Epithelial cell of esophagus (primary cell): ENCODE results near the gene ITLN1.

ENCODE experiments used
- DNase-seq: peaks from one replicate; pipeline ENCODE4 v3.0.0; 2010; ENCODE audit warnings: low read depth
- H3K4me3 ChIP-seq: 2 replicates; pipeline ENCODE4 v1.5.1; 2011; ENCODE audit warnings: mild to moderate bottlenecking, low read length, control low read depth
- TF ChIP-seq, protein P1 (sequence below): IDR thresholded peaks from 2 replicates; pipeline ENCODE4 v1.5.1; 2011; ENCODE audit warnings: low read depth, mild to moderate bottlenecking, low read length, control low read depth, inconsistent platforms; ENCODE audit not compliant: insufficient read depth; ENCODE audit errors: missing control alignments

ITLN1 gene

DNA sequence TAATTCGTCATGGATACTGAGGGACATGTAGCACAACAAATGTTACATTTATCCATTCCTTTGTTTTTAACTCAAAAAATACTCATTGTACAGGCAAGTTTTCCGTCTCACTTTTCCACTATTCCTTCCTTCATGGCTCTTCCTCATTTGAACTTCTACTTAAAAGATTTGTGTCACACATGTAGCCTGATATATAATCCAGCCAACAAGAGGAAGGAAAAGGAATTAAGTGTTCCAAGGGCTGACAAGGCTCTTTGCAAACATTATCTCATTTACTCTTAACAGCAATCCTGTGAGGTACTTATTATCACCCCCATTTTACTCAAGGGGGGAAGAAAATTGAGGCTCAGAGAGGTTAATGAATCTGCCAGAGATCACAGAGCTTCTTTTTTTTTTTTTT, 45.2 kb downstream of the ITLN1 start:
- no peak for DNase-seq
- TF ChIP-seq, protein P1, sequence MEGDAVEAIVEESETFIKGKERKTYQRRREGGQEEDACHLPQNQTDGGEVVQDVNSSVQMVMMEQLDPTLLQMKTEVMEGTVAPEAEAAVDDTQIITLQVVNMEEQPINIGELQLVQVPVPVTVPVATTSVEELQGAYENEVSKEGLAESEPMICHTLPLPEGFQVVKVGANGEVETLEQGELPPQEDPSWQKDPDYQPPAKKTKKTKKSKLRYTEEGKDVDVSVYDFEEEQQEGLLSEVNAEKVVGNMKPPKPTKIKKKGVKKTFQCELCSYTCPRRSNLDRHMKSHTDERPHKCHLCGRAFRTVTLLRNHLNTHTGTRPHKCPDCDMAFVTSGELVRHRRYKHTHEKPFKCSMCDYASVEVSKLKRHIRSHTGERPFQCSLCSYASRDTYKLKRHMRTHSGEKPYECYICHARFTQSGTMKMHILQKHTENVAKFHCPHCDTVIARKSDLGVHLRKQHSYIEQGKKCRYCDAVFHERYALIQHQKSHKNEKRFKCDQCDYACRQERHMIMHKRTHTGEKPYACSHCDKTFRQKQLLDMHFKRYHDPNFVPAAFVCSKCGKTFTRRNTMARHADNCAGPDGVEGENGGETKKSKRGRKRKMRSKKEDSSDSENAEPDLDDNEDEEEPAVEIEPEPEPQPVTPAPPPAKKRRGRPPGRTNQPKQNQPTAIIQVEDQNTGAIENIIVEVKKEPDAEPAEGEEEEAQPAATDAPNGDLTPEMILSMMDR, result no peak
- no peak overlapping the region for H3K4me3 ChIP-seq

DNA sequence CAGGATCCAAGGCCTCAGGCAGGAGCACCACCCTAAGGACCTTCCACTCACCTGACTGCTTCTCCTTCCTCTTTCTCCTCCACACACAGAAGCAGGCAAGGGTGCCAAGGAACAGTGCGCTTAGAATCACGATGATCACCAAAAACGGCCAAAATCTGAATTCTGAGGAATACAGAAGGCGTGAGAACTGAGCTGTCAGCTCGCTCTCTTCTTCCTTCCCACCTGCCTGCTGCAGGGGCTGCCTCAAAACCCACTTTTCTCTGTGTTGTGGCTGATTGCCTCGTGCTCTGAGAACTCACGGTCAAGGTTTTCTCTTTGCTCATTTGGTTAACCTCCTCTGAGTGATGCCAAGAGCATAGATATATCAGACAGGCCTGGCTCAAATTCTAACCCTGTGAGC, 46.1 kb downstream of the ITLN1 start:
- H3K4me3 ChIP-seq, result no peak overlapping the region
- TF ChIP-seq, protein P1, result no peak
- DNase-seq, result no peak

DNA sequence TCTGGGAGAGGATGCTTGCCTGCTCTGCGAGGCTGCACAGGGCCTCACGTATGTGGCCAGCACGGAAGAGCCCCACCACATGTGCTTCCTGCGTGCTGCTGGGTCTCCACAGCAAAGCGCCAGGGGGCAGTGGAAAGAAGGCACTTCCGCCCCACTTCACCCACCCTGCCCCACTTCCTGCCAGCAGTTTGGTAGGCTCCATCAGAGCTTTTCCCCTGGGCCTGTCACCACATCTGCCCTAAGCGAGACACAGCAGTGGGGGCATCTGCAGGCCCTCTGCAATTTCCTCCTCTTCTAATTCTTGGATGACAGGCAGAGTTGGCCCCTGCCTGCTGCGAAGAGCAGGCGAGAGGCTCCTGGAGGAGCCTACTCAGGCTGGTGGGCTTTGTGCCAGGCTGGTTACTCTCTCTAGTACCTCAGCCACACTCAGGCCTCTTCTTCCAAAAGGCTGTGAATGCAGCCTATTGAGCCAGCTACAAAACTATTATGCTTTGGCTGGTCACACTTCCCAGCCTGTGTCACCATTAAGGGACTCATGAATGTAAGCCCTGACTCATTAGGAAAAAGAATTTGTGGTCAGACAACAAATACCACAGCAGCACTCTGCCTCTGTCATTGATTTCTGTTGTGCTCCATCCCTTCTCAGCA, 47.3 kb downstream of the ITLN1 start:
- TF ChIP-seq, protein P1, result no peak
- no peak overlapping the region for H3K4me3 ChIP-seq
- DNase-seq, result peak; percentile 29

DNA sequence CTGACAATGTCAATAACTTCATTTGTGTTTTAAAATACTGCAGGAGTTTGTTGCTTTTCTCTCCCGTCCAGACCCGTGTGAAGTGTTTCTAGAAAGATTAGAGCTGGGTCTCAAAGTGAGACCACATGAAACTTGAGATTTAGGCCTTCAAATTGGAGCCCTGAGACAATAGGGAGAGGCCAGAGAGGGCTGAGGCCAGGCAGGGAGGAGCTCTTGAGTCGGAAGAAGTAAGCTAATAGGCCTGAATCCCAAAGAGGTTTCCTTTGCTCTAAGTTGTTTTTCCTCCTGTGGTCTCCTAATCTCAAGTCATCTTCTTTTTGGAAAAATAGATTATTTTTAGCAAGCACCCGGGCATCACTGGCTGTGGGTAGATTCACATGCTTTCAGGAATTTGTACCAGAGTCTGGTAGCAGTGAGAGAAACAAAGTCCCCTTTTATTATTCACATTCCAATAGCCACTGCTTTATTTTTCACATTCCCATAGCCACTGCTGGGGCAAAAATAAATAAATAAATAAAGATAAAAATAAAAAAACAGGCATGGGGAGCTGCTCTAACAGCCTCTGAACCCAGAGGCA, 47.9 kb downstream of the ITLN1 start:
- TF ChIP-seq, protein P1, result no peak
- no peak for DNase-seq
- H3K4me3 ChIP-seq, result no peak overlapping the region

DNA sequence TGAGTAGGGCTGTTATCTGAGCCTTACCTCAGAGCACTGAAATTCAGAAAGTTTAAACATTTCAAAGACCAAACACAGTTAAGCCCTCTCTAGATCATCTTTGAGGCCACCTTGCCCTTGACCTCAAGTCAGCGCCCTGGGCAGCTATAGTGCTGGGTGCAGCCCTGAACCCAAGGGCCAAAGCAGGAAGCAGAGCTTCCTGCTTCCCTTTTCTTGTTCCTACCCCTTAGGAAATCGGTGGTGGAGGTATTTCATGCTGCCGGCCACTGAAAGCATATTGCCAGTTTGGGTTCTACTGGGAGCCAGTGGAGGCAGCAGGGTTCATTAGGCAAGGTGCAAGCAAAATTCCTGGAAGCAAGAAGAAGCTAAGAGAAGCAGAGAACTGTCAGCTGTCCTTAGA, 48.4 kb downstream of the ITLN1 start:
- H3K4me3 ChIP-seq, result no peak overlapping the region
- no peak for DNase-seq
- TF ChIP-seq, protein P1, result no peak

DNA sequence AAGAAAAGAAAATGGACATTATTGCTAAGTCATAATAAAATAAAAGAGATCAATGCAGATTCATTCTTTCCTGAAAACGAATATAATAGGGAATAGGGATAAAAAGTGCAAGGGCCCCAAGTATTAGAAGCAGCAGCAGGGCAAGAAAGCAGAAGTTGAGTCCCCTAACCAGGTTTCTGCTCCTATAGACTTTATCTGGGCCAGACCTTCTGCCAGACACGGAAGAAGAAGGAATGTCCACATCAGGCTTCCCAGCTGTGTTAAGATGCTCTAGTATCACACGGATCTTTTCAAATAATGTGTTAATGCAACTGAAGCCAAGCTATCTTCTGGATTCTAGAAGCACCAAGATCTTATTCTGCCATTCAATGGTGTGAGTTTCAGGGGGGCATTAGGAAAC, 49.2 kb downstream of the ITLN1 start:
- no peak overlapping the region for H3K4me3 ChIP-seq
- no peak for DNase-seq
- TF ChIP-seq, protein P1, result no peak
